Osteoblast (primary cell): Measurements from ENCODE around the gene MDM1. TPM values are rescaled to one million over a fixed set of nuclear protein-coding genes. Genes with fewer than 3 reads are reported as not detected.

ENCODE experiments used
- DNase-seq: peaks from one replicate; pipeline ENCODE4 v3.0.0; 2011; ENCODE audit warnings: low spot score, mixed read lengths; ENCODE audit not compliant: insufficient read length; ENCODE audit errors: missing footprints
- H2AFZ ChIP-seq: 2 replicates; pipeline ENCODE4 v1.6.0; 2011; ENCODE audit warnings: mild to moderate bottlenecking, low read length
- H3K27ac ChIP-seq: 2 replicates; pipeline ENCODE4 v1.5.1; 2011; ENCODE audit warnings: mild to moderate bottlenecking, low read depth, low read length, moderate library complexity
- H3K27me3 ChIP-seq: 2 replicates; pipeline ENCODE4 v1.6.0; 2012; ENCODE audit warnings: mild to moderate bottlenecking, control low read depth, inconsistent platforms, low read length, moderate library complexity; ENCODE audit not compliant: insufficient read depth
- H3K36me3 ChIP-seq: 2 replicates; pipeline ENCODE4 v1.5.1; 2011; ENCODE audit warnings: mild to moderate bottlenecking, low read length, control low read depth, moderate library complexity; ENCODE audit not compliant: insufficient read depth
- H3K4me1 ChIP-seq: 2 replicates; pipeline ENCODE4 v1.5.1; 2011; ENCODE audit warnings: mild to moderate bottlenecking, low read length, control low read depth, moderate library complexity; ENCODE audit not compliant: insufficient read depth
- H3K4me2 ChIP-seq: 2 replicates; pipeline ENCODE4 v1.6.0; 2011; ENCODE audit warnings: mild to moderate bottlenecking, low read length; ENCODE audit not compliant: insufficient read depth
- H3K4me3 ChIP-seq: fragments of 200-600 bp; sonication (generic); 3 replicates; pipeline ENCODE4 v1.5.1; 2012; ENCODE audit warnings: mild to moderate bottlenecking, low read length, inconsistent platforms; ENCODE audit not compliant: insufficient read depth
- H3K79me2 ChIP-seq: 2 replicates; pipeline ENCODE4 v1.6.0; 2012; ENCODE audit warnings: mild to moderate bottlenecking, low read length, control low read depth, inconsistent platforms; ENCODE audit not compliant: insufficient read depth
- H3K9me3 ChIP-seq: 2 replicates; pipeline ENCODE4 v1.5.1; 2011; ENCODE audit warnings: low read depth, low read length, control low read depth
- H4K20me1 ChIP-seq: 2 replicates; pipeline ENCODE4 v1.6.0; 2012; ENCODE audit warnings: mild to moderate bottlenecking, low read length, control low read depth; ENCODE audit not compliant: insufficient read depth
- CTCF ChIP-seq: IDR thresholded peaks from 2 replicates; pipeline ENCODE4 v1.5.1; 2011; ENCODE audit warnings: mild to moderate bottlenecking, low read depth, low read length, moderate library complexity; ENCODE audit errors: extremely low read depth
- total RNA-seq: library from RNA; depleted of rRNA; stranded (reverse); fragments of >200 nt; gene quantifications from 2 replicates; pipeline ENCODE4 v1.2.3, GENCODE V29; 2012

Gene MDM1
- total RNA-seq, 1 donor = 28.2 TPM

GRCh38 chr12:68377881-68378280 lies 45.7 kb upstream of the MDM1 start:
- DNase-seq = no peak
- Histone ChIP-seq H3K79me2 (no peaks in the 10 kb centered on the region), H4K20me1 (no peaks in the 10 kb centered on the region), H3K27me3 (no peaks in the 10 kb centered on the region), H3K27ac (no peak overlapping the region), H2AFZ (no peak overlapping the region), H3K4me3 (no peak overlapping the region), H3K9me3 (no peaks in the 10 kb centered on the region), H3K4me2 (no peak overlapping the region), H3K4me1 (peaks cover 3% of the 10 kb centered on the region), H3K36me3 (no peaks in the 10 kb centered on the region)
- no peak for TF ChIP-seq CTCF

DNA sequence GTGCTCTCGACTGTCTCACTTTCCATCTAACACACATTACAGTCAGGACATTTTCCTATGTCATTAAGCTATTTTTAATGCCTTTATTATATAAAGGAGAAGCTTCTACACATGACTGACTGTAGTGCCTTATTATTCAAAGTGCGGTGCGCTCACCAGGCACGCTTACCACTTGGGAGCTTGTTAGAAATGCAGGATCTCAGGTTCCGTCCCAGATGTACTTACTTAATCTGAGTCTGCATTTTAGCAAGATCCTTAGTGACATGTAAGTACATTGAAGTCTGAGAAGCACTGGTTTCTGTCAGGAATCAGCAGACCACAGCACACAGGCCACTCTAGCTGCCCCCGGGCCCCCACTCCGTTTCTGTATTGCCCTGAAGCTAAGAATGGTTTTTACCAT lies 44.7 kb upstream of the MDM1 start:
- H3K36me3 ChIP-seq = no peaks in the 10 kb centered on the region
- no peak for TF ChIP-seq CTCF
- no peak for DNase-seq
- H3K4me2 ChIP-seq = no peak overlapping the region
- no peak overlapping the region for H3K27ac ChIP-seq
- H3K4me1 ChIP-seq = peaks cover 3% of the 10 kb centered on the region
- no peaks in the 10 kb centered on the region for H4K20me1 ChIP-seq
- H2AFZ ChIP-seq = no peak overlapping the region
- H3K27me3 ChIP-seq = no peaks in the 10 kb centered on the region
- no peaks in the 10 kb centered on the region for H3K9me3 ChIP-seq
- H3K79me2 ChIP-seq = no peaks in the 10 kb centered on the region
- H3K4me3 ChIP-seq = no peak overlapping the region

GRCh38 chr12:68375756-68376695 lies 43.9 kb upstream of the MDM1 start:
- no peak for DNase-seq
- Histone ChIP-seq H4K20me1 (no peaks in the 10 kb centered on the region), H3K27ac (no peak overlapping the region), H3K9me3 (no peaks in the 10 kb centered on the region), H3K36me3 (no peaks in the 10 kb centered on the region), H3K4me1 (peaks cover 3% of the 10 kb centered on the region), H3K4me3 (no peak overlapping the region), H3K27me3 (no peaks in the 10 kb centered on the region), H3K4me2 (no peak overlapping the region), H3K79me2 (no peaks in the 10 kb centered on the region), H2AFZ (no peak overlapping the region)
- TF ChIP-seq CTCF = no peak

- DNase-seq = no peak
- no peak for TF ChIP-seq CTCF
- Histone ChIP-seq H4K20me1 (no peaks in the 10 kb centered on the region), H3K27ac (no peak overlapping the region), H3K4me2 (no peak overlapping the region), H3K4me1 (peaks cover 3% of the 10 kb centered on the region), H3K36me3 (no peaks in the 10 kb centered on the region), H3K27me3 (no peaks in the 10 kb centered on the region), H3K79me2 (no peaks in the 10 kb centered on the region), H3K4me3 (no peak overlapping the region), H3K9me3 (no peaks in the 10 kb centered on the region), H2AFZ (peak overlapping the region; percentile 17)
Observed at GRCh38 chr12:68374307-68374982, 42.3 kb upstream of the MDM1 start.
